Endothelial cell of umbilical vein (primary cell): ENCODE measurements around the gene LMX1A. TPM values are rescaled to one million over a fixed set of nuclear protein-coding genes. Genes with fewer than 3 reads are reported as not detected.

Experiments
- BruUV-seq: library from RNA; stranded (reverse); fragments of 400-500 nt; replicated peaks from 2 replicates; lab custom pipeline; 2021; lab: Mats Ljungman, UMichigan
- CTCF ChIA-PET: fragments of 300-600, 350-600 bp; sonication (Branson Sonifier 250); formaldehyde crosslinking; loops from one replicate; lab custom pipeline; 2021; ENCODE audit warnings: antibody characterized with exemption, inconsistent platforms; lab: Charles Lee
- POLR2A ChIA-PET: fragments of 300-600, 350-600 bp; sonication (Branson Sonifier 250); formaldehyde crosslinking; loops from one replicate; lab custom pipeline; 2021; ENCODE audit warnings: antibody characterized with exemption, inconsistent platforms; lab: Charles Lee
- DNase-seq: peaks from one replicate; pipeline ENCODE4 v3.0.0-alpha.2; 2011; ENCODE audit warnings: low read depth, low spot score
- FAIRE-seq: peaks from 2 replicates; lab custom pipeline; 2011; peaks lifted over from hg19 to GRCh38; lab: Jason Lieb, UNC
- H2AFZ ChIP-seq: 2 replicates; pipeline ENCODE4 v1.6.0; 2012; ENCODE audit warnings: low read depth, low read length, control low read depth, inconsistent platforms
- H3K27ac ChIP-seq: 2 replicates; pipeline ENCODE4 v1.5.1; 2011; ENCODE audit warnings: low read depth, mild to moderate bottlenecking, control low read depth, low read length, moderate library complexity; ENCODE audit not compliant: insufficient read depth
- H3K27me3 ChIP-seq, 2 experiments: 2 replicates each; pipeline versions ENCODE4 v1.6.0 to v1.6.1; 2011; ENCODE audit warnings: low read length in 2 of 2, mixed read lengths in 1 of 2; ENCODE audit not compliant: control insufficient read depth in 2 of 2, insufficient read depth in 2 of 2
- H3K36me3 ChIP-seq, 2 experiments: 2 replicates in 1 of 2; 3 replicates in 1 of 2; pipeline ENCODE4 v1.5.1; 2011; ENCODE audit warnings: low read length in 2 of 2, mild to moderate bottlenecking in 1 of 2, moderate library complexity in 1 of 2; ENCODE audit not compliant: control insufficient read depth in 2 of 2, insufficient read depth in 2 of 2; ENCODE audit errors: extremely low read depth in 1 of 2
- H3K4me1 ChIP-seq: 3 replicates; pipeline ENCODE4 v1.5.1; 2011; ENCODE audit warnings: mild to moderate bottlenecking, low read length; ENCODE audit not compliant: control insufficient read depth, insufficient read depth; ENCODE audit errors: extremely low read depth
- H3K4me2 ChIP-seq: 2 replicates; pipeline ENCODE4 v1.6.1; 2011; ENCODE audit warnings: low read length, control low read depth, mixed read lengths; ENCODE audit not compliant: insufficient read depth
- H3K4me3 ChIP-seq, 3 experiments: fragments of 200-600 bp in 1 of 3; sonication (generic), shearing (Covaris generic) in 1 of 3; replicated peaks in 1 of 3; 2 replicates each; pipeline ENCODE4 v1.5.1; 2011 to 2016; ENCODE audit warnings: control low read depth in 3 of 3, low read length in 3 of 3, mild to moderate bottlenecking in 2 of 3, inconsistent platforms in 1 of 3, low read depth in 1 of 3, moderate library complexity in 1 of 3; ENCODE audit not compliant: insufficient read depth in 1 of 3
- H3K79me2 ChIP-seq: 2 replicates; pipeline ENCODE4 v1.6.0; 2012; ENCODE audit warnings: low read length, inconsistent platforms; ENCODE audit not compliant: control insufficient read depth, insufficient read depth
- H3K9ac ChIP-seq: replicated peaks from 2 replicates; pipeline ENCODE3; 2011; ENCODE audit warnings: low read length, control low read depth; ENCODE audit not compliant: insufficient read depth; ENCODE audit errors: extremely low read depth
- H3K9me1 ChIP-seq: replicated peaks from 3 replicates; pipeline ENCODE4 v1.6.0; 2011; ENCODE audit warnings: mild to moderate bottlenecking, low read length; ENCODE audit not compliant: control insufficient read depth, insufficient read depth; ENCODE audit errors: extremely low read depth
- H3K9me3 ChIP-seq: replicated peaks from 2 replicates; pipeline ENCODE4 v1.5.1; 2012; ENCODE audit warnings: low read length, inconsistent platforms; ENCODE audit not compliant: control insufficient read depth, insufficient read depth
- H4K20me1 ChIP-seq: replicated peaks from 2 replicates; pipeline ENCODE3; 2011; ENCODE audit warnings: mild to moderate bottlenecking, low read length; ENCODE audit not compliant: control insufficient read depth, insufficient read depth; ENCODE audit errors: extremely low read depth
- EZH2 ChIP-seq: IDR thresholded peaks from 2 replicates; pipeline ENCODE4 v1.6.1; 2012; ENCODE audit warnings: borderline replicate concordance, low read depth, mild to moderate bottlenecking, moderate library complexity, low read length, inconsistent platforms; ENCODE audit not compliant: severe bottlenecking
- FOS ChIP-seq: IDR thresholded peaks from 2 replicates; pipeline ENCODE4 v1.6.1; 2011; ENCODE audit warnings: mild to moderate bottlenecking, low read length, moderate library complexity, borderline replicate concordance; ENCODE audit not compliant: insufficient read depth
- GATA2 ChIP-seq: IDR thresholded peaks from 2 replicates; pipeline ENCODE4 v1.7.0; 2011; ENCODE audit warnings: low read depth, mild to moderate bottlenecking, moderate library complexity, mixed read lengths, low read length; ENCODE audit not compliant: insufficient read length, insufficient read depth
- JUN ChIP-seq: IDR thresholded peaks from 2 replicates; pipeline ENCODE4 v1.6.1; 2011; ENCODE audit warnings: borderline replicate concordance, low read depth; ENCODE audit not compliant: insufficient read length, insufficient read depth
- MYC ChIP-seq: IDR thresholded peaks from one replicate; pipeline ENCODE4 v1.6.1; 2011; ENCODE audit warnings: mild to moderate bottlenecking, low read depth, low read length
- POLR2A ChIP-seq: IDR thresholded peaks from 2 replicates; pipeline ENCODE4 v1.6.1; 2012; ENCODE audit warnings: low read depth, mild to moderate bottlenecking, control low read depth, low read length
- POLR2AphosphoS5 ChIP-seq: IDR thresholded peaks from 2 replicates; pipeline ENCODE4 v1.6.1; 2012; ENCODE audit warnings: low read depth, mild to moderate bottlenecking, control low read depth, low read length, moderate library complexity; ENCODE audit not compliant: insufficient read depth
- dilution Hi-C: fragments of 300-500 bp; cut with MboI; formaldehyde crosslinking; loops from one replicate; pipeline ENCODE4 v1.15.0; 2019; ENCODE audit warnings: low sequenced_read_pairs; ENCODE audit not compliant: extremely low pct_ligation_motif_present
- intact Hi-C: fragments of 100-400 bp; cut with micrococcal nuclease; formaldehyde crosslinking; loops from one replicate; pipeline ENCODE4 v1.10.0; 2022
- polyA plus RNA-seq, 4 experiments: library from polyadenylated mRNA; depleted of rRNA in 3 of 4; stranded (reverse) in 3 of 4; unstranded in 1 of 4; fragments of >200 nt; gene quantifications; 2 replicates each; pipeline versions ENCODE4 v1.2.1 to v1.2.3, GENCODE V29; 2011 to 2012; ENCODE audit warnings: missing spikeins in 1 of 4
- total RNA-seq: library from RNA; stranded (reverse); gene quantifications from 2 replicates; pipeline ENCODE4 v1.2.3, GENCODE V29; 2021
- TF ChIP-seq, protein P1 (sequence below), 2 donors: IDR thresholded peaks; 1 replicate in 1 of 2; 2 replicates in 1 of 2; pipeline ENCODE4 v1.5.1; 2011; ENCODE audit warnings: low read length in 2 of 2, mild to moderate bottlenecking in 2 of 2, moderate library complexity in 2 of 2, control low read depth in 1 of 2, inconsistent platforms in 1 of 2, low read depth in 1 of 2; ENCODE audit not compliant: insufficient read depth in 1 of 2; ENCODE audit errors: extremely low read depth in 1 of 2
- TF ChIP-seq, protein P2 (sequence below): IDR thresholded peaks from 2 replicates; pipeline ENCODE4 v1.6.1; 2011; ENCODE audit not compliant: insufficient read depth, insufficient read length

LMX1A gene
- total and polyA plus RNA-seq, 2 donors (not counting 3 experiments of a cell fraction or from before 2014, with no cell fraction given): not detected

DNA sequence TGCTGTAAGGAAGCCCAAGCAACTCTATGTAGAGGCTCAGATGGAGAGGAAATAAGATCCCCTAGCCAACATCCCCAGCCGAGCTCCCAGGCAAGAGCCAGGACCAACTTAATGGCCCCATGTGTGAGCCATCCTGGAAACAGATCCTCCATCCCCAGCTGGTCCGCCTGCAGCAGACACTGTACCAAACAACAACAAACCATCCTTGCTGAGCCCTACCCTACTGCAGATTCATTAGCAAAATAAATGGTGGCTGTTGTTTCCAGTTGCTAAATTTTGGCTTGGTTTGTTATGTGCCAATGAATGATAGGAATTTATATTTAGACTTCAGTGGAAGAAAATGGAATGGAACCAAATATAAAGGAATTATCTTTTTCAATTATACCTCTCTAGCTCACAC, 43.9 kb downstream of the LMX1A start:
- DNase-seq: no peak
- ChIA-PET POLR2A (no interaction called here), CTCF (no interaction called here)
- no peak overlapping the region for H3K9ac ChIP-seq
- intact Hi-C loops: no loop called here
- H3K36me3 ChIP-seq: no peaks in the 10 kb centered on the region
- no peaks in the 10 kb centered on the region for H3K79me2 ChIP-seq
- dilution Hi-C loops: no loop called here
- H3K4me3 ChIP-seq: no peak overlapping the region
- no peaks in the 10 kb centered on the region for H3K4me1 ChIP-seq
- H3K27me3 ChIP-seq: no peaks in the 10 kb centered on the region
- TF ChIP-seq POLR2AphosphoS5: no peak
- BruUV-seq: no TSS peak
- no peaks in the 10 kb centered on the region for H4K20me1 ChIP-seq
- no peaks in the 10 kb centered on the region for H3K9me3 ChIP-seq
- FAIRE-seq: no peak
- no peaks in the 10 kb centered on the region for H3K9me1 ChIP-seq
- no peak overlapping the region for H3K27ac ChIP-seq
- H2AFZ ChIP-seq: no peak overlapping the region
- no peak overlapping the region for H3K4me2 ChIP-seq

DNA sequence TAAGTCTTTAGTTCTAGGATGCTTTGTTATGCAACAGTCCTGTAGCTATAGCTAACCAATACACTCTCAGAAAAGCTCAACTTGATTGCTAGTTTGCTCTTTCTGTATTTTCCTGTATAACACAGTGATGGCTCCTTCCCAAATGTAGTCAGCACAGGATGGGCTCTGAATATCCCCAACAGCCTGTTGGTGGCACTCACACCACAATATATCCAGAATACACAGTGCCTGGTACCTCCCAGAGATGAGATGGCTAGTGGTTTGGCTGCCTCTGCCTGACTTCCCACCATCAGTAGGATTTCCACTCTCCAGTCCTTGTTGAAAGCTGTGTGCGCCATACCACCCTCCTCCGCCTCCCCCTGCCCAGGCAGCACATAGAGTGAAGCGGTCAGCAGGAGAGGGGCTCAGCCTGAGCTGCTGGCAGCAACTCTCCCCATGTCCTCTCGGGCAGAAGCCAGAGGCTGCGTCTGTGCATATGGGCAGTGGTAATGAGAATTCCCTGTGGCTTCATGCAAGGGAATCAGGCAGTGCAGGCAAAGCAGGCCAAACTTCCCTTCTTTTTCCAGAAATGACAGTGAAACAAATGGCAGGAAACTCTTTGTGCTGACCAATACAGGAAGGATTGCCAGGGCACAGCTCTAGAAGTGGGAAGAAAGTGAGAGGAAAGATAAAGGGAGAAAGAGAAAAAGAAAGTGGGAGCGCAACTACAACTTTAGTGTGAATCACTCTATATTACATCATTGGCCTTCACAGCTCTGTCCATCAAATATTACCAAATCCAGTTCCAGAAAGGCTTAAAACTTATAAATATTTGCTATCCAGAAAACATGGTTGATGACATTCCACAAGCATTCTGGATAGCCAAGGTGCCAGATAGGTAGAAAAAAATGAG, 49.7 kb downstream of the LMX1A start:
- ChIA-PET CTCF (no interaction called here), POLR2A (no interaction called here)
- H2AFZ ChIP-seq: no peak overlapping the region
- intact Hi-C loops: no loop called here
- no peaks in the 10 kb centered on the region for H3K36me3 ChIP-seq
- H3K9me3 ChIP-seq: no peaks in the 10 kb centered on the region
- no peak for FAIRE-seq
- no peak for TF ChIP-seq GATA2
- no peak for TF ChIP-seq MYC
- TF ChIP-seq JUN: no peak
- TF ChIP-seq, protein P1, sequence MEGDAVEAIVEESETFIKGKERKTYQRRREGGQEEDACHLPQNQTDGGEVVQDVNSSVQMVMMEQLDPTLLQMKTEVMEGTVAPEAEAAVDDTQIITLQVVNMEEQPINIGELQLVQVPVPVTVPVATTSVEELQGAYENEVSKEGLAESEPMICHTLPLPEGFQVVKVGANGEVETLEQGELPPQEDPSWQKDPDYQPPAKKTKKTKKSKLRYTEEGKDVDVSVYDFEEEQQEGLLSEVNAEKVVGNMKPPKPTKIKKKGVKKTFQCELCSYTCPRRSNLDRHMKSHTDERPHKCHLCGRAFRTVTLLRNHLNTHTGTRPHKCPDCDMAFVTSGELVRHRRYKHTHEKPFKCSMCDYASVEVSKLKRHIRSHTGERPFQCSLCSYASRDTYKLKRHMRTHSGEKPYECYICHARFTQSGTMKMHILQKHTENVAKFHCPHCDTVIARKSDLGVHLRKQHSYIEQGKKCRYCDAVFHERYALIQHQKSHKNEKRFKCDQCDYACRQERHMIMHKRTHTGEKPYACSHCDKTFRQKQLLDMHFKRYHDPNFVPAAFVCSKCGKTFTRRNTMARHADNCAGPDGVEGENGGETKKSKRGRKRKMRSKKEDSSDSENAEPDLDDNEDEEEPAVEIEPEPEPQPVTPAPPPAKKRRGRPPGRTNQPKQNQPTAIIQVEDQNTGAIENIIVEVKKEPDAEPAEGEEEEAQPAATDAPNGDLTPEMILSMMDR (IDR thresholded peaks at IDR 0.05; ENCODE audit: extremely low read depth in 1 of 2, insufficient read depth in 1 of 2, low read depth in 1 of 2, low read length in 2 of 2): no peak
- TF ChIP-seq POLR2AphosphoS5: no peak
- no peak for TF ChIP-seq EZH2
- no peak for TF ChIP-seq POLR2A
- no peak for TF ChIP-seq FOS
- TF ChIP-seq, protein P2, sequence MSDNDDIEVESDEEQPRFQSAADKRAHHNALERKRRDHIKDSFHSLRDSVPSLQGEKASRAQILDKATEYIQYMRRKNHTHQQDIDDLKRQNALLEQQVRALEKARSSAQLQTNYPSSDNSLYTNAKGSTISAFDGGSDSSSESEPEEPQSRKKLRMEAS: no peak
- dilution Hi-C loops: no loop called here
- no peaks in the 10 kb centered on the region for H3K4me1 ChIP-seq
- H3K4me3 ChIP-seq: no peak overlapping the region
- H3K9ac ChIP-seq: no peak overlapping the region
- no peaks in the 10 kb centered on the region for H3K27me3 ChIP-seq
- H4K20me1 ChIP-seq: no peaks in the 10 kb centered on the region
- H3K27ac ChIP-seq: no peak overlapping the region
- H3K9me1 ChIP-seq: no peaks in the 10 kb centered on the region
- BruUV-seq: no TSS peak
- no peak overlapping the region for H3K4me2 ChIP-seq
- no peak for DNase-seq
- H3K79me2 ChIP-seq: no peaks in the 10 kb centered on the region
